HL-60 (cell line): ENCODE results near the gene BSN.

Experiments
- DNase-seq, 2 experiments: peaks; one replicate each; pipeline ENCODE4 v3.0.0-alpha.2; 2010 to 2020; ENCODE audit warnings: low read depth in 1 of 2, low spot score in 1 of 2
- H3K27ac ChIP-seq: fragments of 250-450 bp; sonication (Bioruptor Pico); replicated peaks from 2 replicates; pipeline ENCODE4 v1.5.1; 2020; ENCODE audit warnings: mild to moderate bottlenecking, moderate library complexity
- H3K27me3 ChIP-seq: fragments of 250-450 bp; sonication (Bioruptor Pico); 2 replicates; pipeline ENCODE4 v1.5.1; 2021; ENCODE audit warnings: mild to moderate bottlenecking, moderate library complexity; ENCODE audit not compliant: insufficient read depth, poor library complexity, severe bottlenecking
- H3K4me3 ChIP-seq: replicated peaks from 2 replicates; pipeline ENCODE4 v1.5.1; 2011; ENCODE audit warnings: mild to moderate bottlenecking, control low read depth, low read length; ENCODE audit not compliant: insufficient read depth
- CTCF ChIP-seq: IDR thresholded peaks from one replicate; pipeline ENCODE4 v1.5.1; 2011; ENCODE audit warnings: low read length, control low read depth, inconsistent platforms; ENCODE audit not compliant: insufficient read depth
- GABPA ChIP-seq: IDR thresholded peaks from 2 replicates; pipeline ENCODE4 v1.6.1; 2012; ENCODE audit warnings: low read depth
- POLR2AphosphoS5 ChIP-seq: IDR thresholded peaks from 2 replicates; pipeline ENCODE4 v1.6.1; 2012; ENCODE audit warnings: low read depth
- REST ChIP-seq: IDR thresholded peaks from 2 replicates; pipeline ENCODE4 v1.6.1; 2012; ENCODE audit warnings: low read depth; ENCODE audit not compliant: insufficient replicate concordance
- SPI1 ChIP-seq: IDR thresholded peaks from 2 replicates; pipeline ENCODE4 v1.6.1; 2012; ENCODE audit warnings: low read depth, mild to moderate bottlenecking, borderline replicate concordance

The BSN gene

GRCh38 chr3:49642708-49643145 is 88.5 kb downstream of the BSN start:
- Histone ChIP-seq H3K4me3 (no peak overlapping the region), H3K27ac (no peak overlapping the region), H3K27me3 (no peaks in the 10 kb centered on the region)
- no peak for DNase-seq
- TF ChIP-seq GABPA (no peak), CTCF (no peak), POLR2AphosphoS5 (no peak), SPI1 (no peak)

- Histone ChIP-seq H3K27me3 (no peaks in the 10 kb centered on the region), H3K4me3 (no peak overlapping the region), H3K27ac (no peak overlapping the region)
- TF ChIP-seq REST (no peak), GABPA (no peak), SPI1 (no peak), POLR2AphosphoS5 (no peak), CTCF (no peak)
- DNase-seq = no peak
These were observed 90.4 kb downstream of the BSN start for GRCh38 chr3:49644684-49645083.

GRCh38 chr3:49646236-49646635 is 92.0 kb downstream of the BSN start:
- DNase-seq = no peak
- TF ChIP-seq REST (no peak), CTCF (no peak), SPI1 (no peak), GABPA (no peak), POLR2AphosphoS5 (no peak)
- H3K4me3 ChIP-seq = no peak overlapping the region
- no peak overlapping the region for H3K27ac ChIP-seq
- H3K27me3 ChIP-seq = no peaks in the 10 kb centered on the region

GRCh38 chr3:49647741-49648140 is 93.5 kb downstream of the BSN start:
- Histone ChIP-seq H3K27ac (no peak overlapping the region), H3K27me3 (no peaks in the 10 kb centered on the region), H3K4me3 (no peak overlapping the region)
- TF ChIP-seq REST = no peak
- TF ChIP-seq POLR2AphosphoS5 = no peak
- TF ChIP-seq SPI1 = no peak
- no peak for TF ChIP-seq CTCF
- DNase-seq = no peak
